Stimulated activated CD8-positive, alpha-beta memory T cell treated with anti-CD3 and anti-CD28 coated beads, Interleukin-15, amount 100 ng/mL, for 1 hour (primary cell): ENCODE results near the gene ARHGAP15.

Source experiments
- DNase-seq: peaks from one replicate; pipeline ENCODE4 v3.0.0-alpha.2; 2020; ENCODE audit warnings: low read depth

Gene ARHGAP15

DNA sequence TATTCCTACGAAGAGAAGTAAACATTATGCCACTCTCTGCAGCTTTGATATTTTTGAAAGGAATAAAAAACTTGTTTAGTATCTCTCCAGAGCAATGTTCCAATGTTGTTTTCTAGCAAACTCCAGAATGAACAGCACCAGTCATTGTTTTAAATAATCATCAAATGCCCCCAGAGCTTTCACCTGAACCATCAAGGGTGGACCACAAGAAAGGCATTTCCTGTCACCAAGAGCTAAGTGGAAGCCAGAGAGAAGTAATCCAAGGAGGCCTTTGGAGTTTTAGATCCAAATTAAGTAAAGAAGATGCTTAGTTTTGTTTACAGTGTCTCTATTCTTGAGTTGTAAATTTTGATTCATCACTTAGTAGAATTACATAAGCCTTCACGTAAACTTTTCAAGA is 559.0 kb downstream of the ARHGAP15 start:
- no peak for DNase-seq

DNA sequence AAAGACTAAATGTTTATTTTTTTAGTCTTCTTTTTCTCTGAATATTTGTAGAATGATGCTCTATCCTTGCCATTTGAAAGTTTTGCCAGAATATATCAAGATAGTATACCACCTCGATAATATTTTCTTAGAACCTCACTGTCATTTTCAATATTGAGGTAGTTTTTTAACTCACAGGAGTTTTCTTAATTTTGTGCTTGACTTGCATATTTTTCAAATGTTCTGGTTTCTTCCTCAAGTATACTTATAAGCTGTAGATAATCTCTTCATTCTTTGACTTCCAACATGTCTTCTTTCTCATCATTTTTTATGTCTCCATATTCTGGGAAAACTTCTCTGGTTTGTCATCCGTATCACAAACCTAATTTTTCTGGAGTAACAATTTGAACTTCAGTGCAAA is 559.6 kb downstream of the ARHGAP15 start:
- DNase-seq = no peak

DNA sequence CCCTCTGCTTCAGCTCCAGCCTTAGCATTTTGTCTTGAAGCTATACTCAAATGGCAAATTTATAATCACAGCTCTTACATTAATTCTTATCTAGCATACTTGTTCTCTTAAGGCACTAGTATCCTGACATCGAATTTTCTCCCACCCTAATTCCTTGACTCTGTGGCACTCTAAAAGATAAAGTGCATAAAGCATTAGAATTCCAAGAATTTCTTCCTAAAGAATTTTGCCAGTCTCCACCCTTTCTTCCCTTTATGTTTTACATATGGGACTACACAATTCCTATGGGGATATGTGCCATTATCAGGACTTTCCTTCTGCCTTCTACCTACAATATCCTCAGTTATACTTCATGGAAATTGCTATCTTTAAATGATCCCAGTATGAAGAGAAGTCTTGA is 560.3 kb downstream of the ARHGAP15 start:
- DNase-seq = no peak

DNA sequence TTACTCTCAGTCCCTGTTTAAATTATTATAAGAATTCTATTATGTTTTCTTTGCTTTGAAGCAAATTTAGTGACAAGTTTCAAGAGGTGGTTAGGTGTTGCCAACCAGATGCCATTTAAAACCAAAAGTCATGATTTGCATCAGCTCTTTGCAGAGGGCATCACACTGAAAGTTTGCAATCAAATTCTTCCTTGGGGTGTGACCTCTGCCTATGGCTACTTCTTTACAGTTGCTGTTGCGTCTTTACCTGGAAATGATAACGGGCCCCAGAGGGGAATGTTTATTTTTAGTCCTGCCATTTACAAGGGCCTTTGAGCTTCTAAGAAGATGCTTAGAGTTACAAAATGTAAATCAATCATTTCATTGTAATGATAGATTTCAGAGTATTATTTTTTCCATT is 561.0 kb downstream of the ARHGAP15 start:
- DNase-seq = no peak

DNA sequence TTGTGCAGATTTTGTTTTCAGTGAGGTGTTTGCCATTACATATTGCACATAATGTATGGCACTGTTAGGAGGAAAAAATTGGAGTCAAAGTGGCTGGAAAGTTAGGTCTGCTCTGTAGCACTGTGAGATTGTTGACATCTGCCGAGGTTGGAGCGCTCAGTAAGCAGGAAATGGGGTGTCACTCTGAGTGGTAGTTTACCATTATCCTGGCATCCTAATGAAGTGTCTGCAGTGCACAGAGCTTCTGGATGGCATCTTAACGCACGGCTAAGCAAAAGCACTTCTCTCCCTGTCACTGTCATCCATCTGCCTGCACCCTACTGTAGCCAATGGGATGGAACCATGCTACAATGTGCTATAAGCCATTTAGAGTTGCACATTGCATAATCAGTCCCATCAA is 561.9 kb downstream of the ARHGAP15 start:
- DNase-seq = no peak

DNA sequence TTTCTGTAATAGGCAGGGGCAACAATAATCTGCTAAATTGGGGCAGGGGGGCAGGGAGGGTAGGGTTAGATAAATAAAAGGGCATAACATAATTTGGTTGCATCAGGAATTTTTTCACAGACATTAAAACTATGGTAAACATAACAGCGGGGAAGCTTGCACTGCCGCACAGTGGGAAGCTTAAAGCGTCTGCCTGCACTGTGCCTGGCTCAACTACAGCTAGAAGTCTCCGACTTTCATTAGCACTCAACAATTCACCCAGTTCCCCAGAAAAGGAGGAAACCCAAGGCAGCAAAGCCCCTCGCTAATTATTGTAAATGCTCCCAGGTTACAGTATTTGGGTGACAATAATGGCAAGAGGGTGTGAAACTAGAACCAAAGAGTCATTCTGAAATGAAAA is 562.9 kb downstream of the ARHGAP15 start:
- no peak for DNase-seq

DNA sequence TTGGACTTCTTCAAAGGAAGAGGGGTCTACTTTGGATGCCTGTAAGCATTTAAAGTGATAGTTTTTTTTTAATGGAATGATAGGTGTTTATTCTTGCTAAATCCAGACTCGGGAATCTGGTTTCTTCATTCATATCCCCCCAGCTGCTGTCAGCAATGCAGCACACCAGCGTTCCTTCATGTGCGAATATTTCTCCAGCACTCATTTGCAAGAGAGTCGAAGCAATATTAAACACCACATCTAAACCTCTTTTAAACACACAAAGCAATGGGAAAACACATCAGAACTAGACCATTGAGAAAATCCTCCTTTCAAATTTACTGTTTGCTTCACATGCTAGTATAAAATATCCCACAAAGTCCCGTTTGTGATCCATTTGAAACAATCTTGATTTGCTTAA is 563.7 kb downstream of the ARHGAP15 start:
- no peak for DNase-seq

DNA sequence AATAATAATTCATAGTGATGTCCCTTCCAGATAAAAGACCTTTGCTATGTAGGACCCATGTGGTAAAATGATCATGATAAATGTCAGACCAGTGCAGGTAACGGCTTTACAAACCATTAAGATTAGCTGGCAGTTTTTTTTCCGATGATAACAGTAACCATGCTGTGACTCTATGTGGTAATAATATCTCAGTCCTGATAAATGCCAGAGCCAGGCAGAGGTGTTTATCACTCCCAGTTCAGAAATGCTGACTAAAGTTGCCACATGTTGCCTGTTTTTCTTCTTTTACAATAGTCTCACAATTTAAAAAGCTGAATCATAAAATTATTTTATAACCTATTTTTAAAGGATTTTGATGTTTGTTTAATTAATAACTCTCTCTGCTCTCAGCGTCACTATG is 565.1 kb downstream of the ARHGAP15 start:
- no peak for DNase-seq

DNA sequence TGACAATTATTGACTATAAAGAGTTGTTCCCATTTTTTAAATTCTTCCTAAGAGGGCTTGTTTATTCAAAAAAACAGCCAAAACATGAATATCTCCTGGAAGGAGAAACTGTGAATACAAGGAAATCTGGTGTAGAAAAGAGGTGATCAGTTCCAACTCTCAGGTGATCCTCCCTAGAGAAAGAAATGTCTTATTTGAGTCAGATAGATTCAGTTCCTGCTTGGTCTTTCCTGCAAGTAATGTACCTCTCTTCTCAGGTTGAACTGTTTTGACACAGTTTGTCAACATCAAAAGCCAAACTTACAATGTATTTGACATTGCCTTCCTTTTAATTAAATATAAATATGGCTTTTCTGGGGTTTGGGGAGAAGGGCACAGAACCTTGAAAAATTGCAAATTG is 567.4 kb downstream of the ARHGAP15 start:
- DNase-seq = no peak

DNA sequence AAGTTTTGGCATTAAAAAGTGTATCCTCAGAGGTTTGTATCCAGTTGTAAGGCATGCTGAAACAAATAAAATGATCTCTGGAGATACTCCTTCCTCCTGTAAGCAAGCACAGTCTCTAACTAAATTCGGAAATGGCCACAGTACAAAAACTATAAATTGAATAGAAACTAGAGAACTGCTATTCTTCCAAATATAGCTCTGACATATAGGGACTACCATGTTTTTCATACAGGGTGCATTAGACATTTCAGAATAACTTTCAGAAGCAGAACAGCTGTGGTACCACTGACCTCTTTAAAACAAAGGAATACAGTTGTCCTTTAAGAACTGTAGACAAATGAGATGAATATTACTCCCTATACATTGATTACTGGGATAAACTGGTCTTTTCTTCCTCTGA is 568.5 kb downstream of the ARHGAP15 start:
- no peak for DNase-seq

DNA sequence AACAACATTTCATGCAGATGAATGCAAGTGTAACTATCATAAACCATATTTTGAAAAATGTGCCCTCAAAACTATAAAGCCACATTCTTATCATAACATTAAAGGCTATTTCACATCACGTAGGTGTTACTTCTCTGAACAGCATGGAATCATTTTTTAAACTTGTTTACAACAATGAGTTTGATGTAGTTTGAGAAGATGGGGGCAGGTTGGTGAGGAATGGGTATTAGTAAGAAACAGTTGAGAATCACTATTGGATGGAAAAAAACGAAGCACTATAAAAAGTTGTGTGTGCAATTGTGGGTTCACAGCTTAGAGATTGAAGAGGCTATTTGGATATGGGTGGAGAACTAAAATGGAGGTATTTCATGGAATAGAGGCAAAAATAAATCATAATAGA is 569.1 kb downstream of the ARHGAP15 start:
- DNase-seq = no peak

DNA sequence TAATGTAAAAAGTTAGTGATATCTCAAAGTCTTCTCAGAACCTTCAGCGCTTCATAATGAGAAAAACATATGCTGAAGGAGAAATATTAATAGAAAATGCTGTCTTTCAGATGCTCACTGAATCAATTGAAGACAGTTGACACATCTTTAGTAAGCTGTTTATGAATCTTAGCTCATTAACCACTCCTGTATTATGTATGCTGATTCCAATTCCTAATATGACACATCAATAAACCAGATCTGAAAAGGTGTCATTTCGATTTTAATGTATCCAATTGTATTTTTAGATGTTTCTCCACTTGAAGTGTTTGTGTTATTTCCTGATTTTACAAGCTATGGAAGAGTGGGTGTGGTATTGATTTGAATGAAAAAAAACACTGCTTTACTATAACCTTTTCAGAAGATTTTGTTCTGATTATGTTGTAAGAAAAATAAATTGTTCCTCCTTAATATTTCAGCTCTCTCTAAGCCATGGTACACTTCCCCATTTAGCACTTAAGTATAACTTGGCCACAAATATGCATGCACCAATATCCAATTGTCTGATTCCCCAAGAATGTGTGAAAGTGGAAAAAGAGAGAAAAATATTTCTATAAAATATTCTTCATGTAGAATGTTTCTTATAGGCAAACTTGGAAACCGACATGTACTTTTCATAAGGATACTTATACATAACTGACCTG is 569.8 kb downstream of the ARHGAP15 start:
- DNase-seq = no peak

DNA sequence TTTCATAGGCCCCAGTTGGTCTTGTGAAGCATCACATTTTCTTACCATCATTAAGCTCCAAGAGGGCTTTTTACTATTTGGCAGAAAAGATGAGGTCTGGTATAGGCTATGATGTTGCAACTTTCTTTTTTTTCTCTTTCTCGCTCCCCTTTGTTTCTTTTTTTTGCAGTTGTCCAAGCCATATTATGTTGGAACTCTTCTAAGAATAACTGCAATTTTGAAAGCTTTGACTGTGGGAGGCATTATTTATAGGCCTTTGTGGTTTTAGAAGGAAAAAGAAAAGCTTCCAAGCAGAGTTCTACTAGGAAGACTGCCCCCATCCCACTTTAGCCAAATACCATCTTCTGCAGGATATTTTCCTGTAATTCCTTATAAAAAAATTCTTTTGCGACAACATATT is 571.6 kb downstream of the ARHGAP15 start:
- no peak for DNase-seq

DNA sequence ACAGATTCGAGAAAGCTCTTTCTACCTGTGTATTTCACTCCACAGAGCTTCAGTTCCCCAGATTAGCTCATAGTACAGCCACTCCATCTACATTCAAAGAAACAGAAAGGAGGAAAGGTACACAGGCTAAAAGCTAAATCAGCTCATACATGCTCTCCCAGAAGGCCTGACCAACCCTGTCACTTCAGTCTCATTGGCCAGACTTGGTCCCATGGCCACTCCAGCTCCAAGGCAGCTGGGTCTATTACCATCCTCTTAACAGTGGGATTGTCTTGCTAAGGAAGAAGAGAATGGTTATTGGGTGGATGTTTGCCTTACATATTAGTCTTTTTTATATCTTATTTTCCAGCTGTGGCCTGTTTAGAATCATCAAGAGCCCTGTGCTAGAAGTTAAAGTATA is 572.6 kb downstream of the ARHGAP15 start:
- no peak for DNase-seq

DNA sequence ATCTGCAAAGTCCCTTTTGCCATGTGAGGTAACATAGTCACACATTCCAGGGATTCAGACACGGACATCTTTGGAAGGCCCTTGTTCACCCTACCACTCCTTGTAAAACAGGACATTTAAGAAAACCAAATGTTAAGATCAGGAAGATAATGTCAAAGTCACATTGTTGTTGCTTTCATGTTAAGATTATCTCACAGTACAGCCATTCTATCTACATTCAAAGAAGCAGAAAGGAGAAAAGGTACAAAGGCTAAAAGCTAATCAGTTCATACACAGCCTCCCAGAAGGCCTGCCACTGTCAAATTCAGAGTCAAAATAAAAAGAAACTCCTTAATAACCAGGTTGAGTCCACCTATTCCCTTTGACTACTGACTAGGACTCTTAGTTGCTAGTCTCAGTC is 573.7 kb downstream of the ARHGAP15 start:
- DNase-seq = no peak

DNA sequence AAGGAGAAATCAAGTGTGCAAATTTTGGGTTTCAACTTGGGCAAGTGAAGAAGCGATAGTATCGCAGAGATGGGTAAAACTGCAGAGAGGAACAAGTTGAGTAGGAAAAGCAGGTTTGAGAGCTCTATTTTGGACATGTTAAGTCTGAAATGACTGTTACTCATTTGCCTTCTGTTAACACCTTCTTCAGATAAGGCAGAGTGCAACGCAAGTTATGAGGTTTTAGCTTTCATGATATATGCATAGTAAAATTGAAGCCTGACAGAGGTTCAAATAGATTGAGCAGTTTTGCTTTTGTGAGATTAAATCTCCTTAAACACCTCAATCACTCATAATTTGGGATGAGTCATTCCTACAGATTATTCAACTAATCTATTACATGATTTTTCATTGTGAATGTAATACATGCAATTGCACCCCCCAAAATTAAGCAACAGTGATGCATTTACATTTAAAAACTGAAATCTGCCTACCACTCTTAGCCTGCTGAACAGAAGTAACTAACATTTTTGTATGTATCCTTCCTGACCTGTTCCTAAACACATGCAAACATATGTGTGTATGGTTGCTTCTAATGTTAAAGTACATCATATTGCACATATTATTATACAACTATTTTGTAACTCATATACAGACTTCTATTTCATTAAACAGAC is 575.4 kb downstream of the ARHGAP15 start:
- DNase-seq = no peak

DNA sequence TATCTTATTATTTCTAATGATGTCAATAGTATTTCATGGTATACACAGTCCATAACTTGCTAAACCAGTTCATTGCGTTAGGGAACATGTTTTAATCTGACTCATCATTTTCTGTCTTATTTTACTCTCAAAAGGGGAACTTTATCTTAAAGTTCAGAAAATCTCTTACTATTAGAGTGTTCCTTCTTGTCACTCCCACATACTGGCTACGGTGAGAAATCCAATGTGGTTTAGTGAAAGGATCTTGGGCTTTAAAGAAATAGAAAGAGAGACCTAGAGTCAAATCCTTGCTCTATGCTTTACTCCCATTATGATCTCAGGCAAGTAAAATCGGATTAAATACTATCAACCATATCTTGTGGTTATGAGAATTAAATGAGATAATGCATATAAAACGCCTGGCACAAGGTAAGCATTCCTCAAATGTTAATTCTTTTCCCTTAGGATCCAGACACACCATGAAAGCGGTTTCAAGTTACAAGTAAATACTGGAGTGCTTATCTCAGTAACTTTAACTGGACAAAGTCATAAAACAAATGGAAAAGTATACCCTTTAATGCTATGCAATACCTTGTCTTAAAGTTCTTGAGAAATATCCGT is 576.0 kb downstream of the ARHGAP15 start:
- no peak for DNase-seq

DNA sequence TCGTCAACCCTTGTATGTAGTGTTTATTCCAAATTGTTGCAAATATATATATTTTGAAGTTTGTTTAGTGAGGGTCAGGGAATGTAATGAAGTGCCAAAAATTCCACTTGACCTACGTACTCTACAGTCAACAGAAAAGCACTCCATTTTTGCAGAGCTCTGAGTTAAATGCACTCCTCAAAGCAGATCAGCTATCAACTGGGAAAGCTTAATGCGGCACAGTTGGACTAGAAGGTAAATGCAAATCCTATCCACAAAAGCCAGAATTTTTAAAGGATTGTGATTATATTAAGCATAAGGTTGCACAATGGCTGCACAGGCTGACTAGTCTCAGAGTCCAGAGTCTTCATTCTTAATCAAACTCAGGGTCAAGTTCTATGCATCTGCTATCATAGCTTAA is 577.1 kb downstream of the ARHGAP15 start:
- no peak for DNase-seq

DNA sequence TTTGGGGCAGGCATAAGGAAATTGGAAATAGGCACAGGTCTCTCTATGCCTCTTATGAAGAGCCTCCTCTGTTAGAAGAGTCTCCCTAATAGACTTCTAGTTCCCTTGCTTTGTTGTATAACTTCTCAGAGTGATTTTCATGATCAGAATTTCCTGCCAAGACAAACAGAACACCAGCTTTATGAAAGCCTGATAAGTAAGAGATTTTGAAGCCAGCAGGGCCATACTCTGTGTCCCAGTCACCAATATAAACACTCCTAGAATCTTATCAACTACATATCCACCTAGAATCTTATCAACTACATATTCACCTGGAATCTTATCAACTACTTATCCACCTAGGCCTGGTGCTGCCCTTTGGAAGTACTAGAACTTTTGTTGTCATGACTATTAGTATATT is 579.5 kb downstream of the ARHGAP15 start:
- no peak for DNase-seq

DNA sequence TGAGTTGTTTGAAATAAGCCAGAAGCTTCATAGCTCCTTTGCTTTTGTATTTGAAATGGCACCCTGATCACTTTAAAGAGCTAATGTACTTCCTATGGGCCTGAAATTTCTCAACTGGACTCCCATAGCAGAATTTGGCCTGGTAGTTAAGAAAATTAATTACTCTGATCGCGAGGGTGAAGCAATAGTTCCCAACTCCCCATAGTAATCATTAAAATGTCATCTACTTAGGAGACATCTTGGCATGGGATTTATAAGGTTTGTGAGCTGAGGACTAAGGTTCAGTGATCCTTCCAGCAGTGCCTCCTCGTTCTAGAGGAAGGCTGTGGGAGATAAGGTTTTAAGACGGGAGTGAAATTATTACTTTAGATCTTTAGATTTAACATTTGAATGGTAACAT is 581.0 kb downstream of the ARHGAP15 start:
- DNase-seq = no peak

DNA sequence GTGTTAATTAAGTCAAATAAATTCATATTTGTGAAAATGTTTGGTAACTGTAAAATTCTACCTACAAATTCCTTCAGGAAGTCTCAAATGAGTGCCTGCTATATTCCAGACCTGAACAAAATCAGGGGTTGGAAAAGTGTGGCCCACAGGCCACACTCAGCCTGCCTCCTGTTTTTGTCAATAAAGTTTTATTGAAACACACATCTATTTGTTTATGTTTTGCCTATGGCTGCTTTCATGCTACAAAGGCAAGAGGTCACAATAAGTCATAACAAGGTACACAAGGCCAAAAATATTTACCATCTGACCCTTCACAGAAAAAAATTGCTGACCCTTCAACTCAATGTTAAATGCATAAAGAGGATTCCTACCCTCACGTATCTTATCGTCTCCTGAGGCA is 581.7 kb downstream of the ARHGAP15 start:
- DNase-seq = no peak

DNA sequence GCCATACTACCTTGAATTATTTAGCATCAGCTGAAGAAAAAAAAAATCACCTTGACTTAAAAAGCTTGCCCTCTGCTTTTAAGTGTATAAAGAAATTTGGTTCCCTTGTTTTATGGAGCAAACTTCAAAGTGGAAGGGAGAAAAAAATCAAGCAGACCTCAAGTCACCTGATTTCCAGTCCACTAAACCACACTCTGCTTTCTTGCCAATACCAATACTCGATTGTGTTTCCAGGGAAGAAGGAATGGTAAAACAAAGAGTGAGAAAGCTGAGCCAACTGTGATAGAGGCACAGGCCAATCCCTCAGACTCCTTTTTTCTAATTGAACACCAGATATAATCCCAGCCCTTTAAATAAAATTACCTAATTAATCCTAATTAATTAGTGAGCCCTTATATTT is 587.3 kb downstream of the ARHGAP15 start:
- DNase-seq = no peak

DNA sequence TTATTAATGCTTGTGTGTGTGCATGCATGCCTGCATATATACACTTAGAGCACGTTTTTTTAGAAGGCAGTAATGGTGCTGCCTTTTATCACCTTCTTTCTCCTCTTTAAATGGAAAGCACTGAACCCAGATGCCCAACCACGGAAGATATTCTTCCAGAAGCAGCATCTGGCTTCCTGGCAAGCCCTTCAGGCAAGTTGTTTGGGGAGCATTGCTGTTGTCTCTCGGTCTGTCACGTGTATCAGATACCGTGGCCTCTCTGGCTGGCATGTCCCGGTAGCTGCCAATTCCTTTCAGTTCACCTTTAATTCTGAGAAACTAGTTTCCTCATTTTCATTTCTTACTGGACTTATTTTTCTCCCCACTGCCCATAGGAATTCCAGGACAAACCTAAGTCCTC is 587.8 kb downstream of the ARHGAP15 start:
- no peak for DNase-seq
